GM12878 (cell line): ENCODE results near the gene SPAG6. TPM values are rescaled to one million over a fixed set of nuclear protein-coding genes. Genes with fewer than 3 reads are reported as not detected.

Experiments used
- ATAC-seq: fragments of 200-7000 bp; cut with Tn5 transposase; 3 replicates; pipeline ENCODE4 v1.9.1; 2020; ENCODE audit warnings: mild to moderate bottlenecking, moderate library complexity
- BruUV-seq: library from RNA; stranded (reverse); fragments of 400-500 nt; replicated peaks from 2 replicates; lab custom pipeline; 2021; lab: Mats Ljungman, UMichigan
- CTCF ChIA-PET: fragments of 300-600 bp; sonication (Branson Sonifier 250); formaldehyde crosslinking; extraction: SDS; loops from one replicate; lab custom pipeline; 2021; ENCODE audit warnings: inconsistent platforms; lab: Yijun Ruan, JAX
- POLR2A ChIA-PET: fragments of 350-600 bp; formaldehyde crosslinking; extraction: SDS; loops from one replicate; lab custom pipeline; 2021; ENCODE audit warnings: inconsistent platforms; lab: Charles Lee
- RAD21 ChIA-PET: fragments of 300-600 bp; sonication (Branson Sonifier 250); formaldehyde crosslinking; loops from one replicate; lab custom pipeline; 2023; ENCODE audit warnings: antibody characterized with exemption; ENCODE audit not compliant: unreplicated experiment; lab: Charles Lee
- SMC1A ChIA-PET: fragments of 300-600 bp; sonication (Branson Sonifier 250); formaldehyde crosslinking; loops from one replicate; lab custom pipeline; 2023; ENCODE audit not compliant: unreplicated experiment, uncharacterized antibody; lab: Charles Lee
- DNase-seq: peaks from one replicate; pipeline ENCODE4 v3.0.0-alpha.2; 2011; ENCODE audit warnings: low read depth, low spot score
- FAIRE-seq: peaks from 3 replicates; lab custom pipeline; 2011; peaks lifted over from hg19 to GRCh38; lab: Jason Lieb, UNC
- H2AFZ ChIP-seq: 2 replicates; pipeline ENCODE4 v1.6.0; 2011; ENCODE audit warnings: low read depth, low read length, control low read depth; ENCODE audit not compliant: control insufficient read depth
- H3K27ac ChIP-seq: 2 replicates; pipeline ENCODE4 v1.5.1; 2011; ENCODE audit warnings: control low read depth; ENCODE audit not compliant: control insufficient read depth, insufficient read depth
- H3K27me3 ChIP-seq, 2 experiments: replicated peaks in 1 of 2; 2 replicates each; pipeline versions ENCODE4 v1.6.0 to v1.6.1; 2011; ENCODE audit warnings: low read length in 1 of 2; ENCODE audit not compliant: control insufficient read depth in 2 of 2, insufficient read depth in 2 of 2
- H3K36me3 ChIP-seq, 2 experiments: 2 replicates each; pipeline ENCODE4 v1.5.1; 2011; ENCODE audit warnings: low read length in 1 of 2; ENCODE audit not compliant: control insufficient read depth in 2 of 2, insufficient read depth in 2 of 2
- H3K4me1 ChIP-seq: 2 replicates; pipeline ENCODE4 v1.6.1; 2011; ENCODE audit warnings: mild to moderate bottlenecking, low read length, moderate library complexity, mixed read lengths; ENCODE audit not compliant: control insufficient read depth, insufficient read depth
- H3K4me2 ChIP-seq: 2 replicates; pipeline ENCODE4 v1.6.0; 2011; ENCODE audit warnings: control low read depth; ENCODE audit not compliant: control insufficient read depth, insufficient read depth
- H3K4me3 ChIP-seq: fragments of 200-600 bp; sonication (generic); 2 replicates; pipeline ENCODE4 v1.5.1; 2016
- H3K79me2 ChIP-seq: 2 replicates; pipeline ENCODE4 v1.6.0; 2011; ENCODE audit warnings: low read length; ENCODE audit not compliant: control insufficient read depth, insufficient read depth
- H3K9ac ChIP-seq: 2 replicates; pipeline ENCODE4 v1.8.0; 2011; ENCODE audit warnings: low read length, control low read depth, mixed read lengths; ENCODE audit not compliant: control insufficient read depth, insufficient read depth
- H3K9me3 ChIP-seq: replicated peaks from 3 replicates; pipeline ENCODE4 v1.5.1; 2011; ENCODE audit warnings: mild to moderate bottlenecking, low read length; ENCODE audit not compliant: control insufficient read depth, insufficient read depth
- H4K20me1 ChIP-seq: 2 replicates; pipeline ENCODE4 v1.6.0; 2011; ENCODE audit not compliant: control insufficient read depth, insufficient read depth
- ATF2 ChIP-seq: IDR thresholded peaks from 2 replicates; pipeline ENCODE4 v1.6.1; 2012; ENCODE audit warnings: low read length, inconsistent platforms
- BMI1 ChIP-seq: fragments of 450-650 bp; IDR thresholded peaks from 2 replicates; pipeline ENCODE4 v1.6.1; 2016; ENCODE audit warnings: mild to moderate bottlenecking, moderate library complexity, borderline replicate concordance
- WGBS: methylation state at CpG from one replicate; pipeline ENCODE4 v1.1.6; 2016; ENCODE audit warnings: low lambda C conversion rate; ENCODE audit not compliant: insufficient replicate concordance, insufficient coverage; ENCODE audit errors: missing lambda C conversion rate; 5-methylcytosine and 5-hydroxymethylcytosine counted together
- in situ Hi-C: fragments of 300-500 bp; cut with MboI; formaldehyde crosslinking; loops from 9 replicates; pipeline ENCODE4 v1.14.3; 2018; ENCODE audit warnings: mixed read lengths
- intact Hi-C: fragments of 100-400 bp; cut with micrococcal nuclease; formaldehyde crosslinking; loops from one replicate; pipeline ENCODE4 v1.14.2; 2022; ENCODE audit not compliant: unreplicated experiment
- polyA plus RNA-seq, 11 experiments: library from polyadenylated mRNA; depleted of rRNA in 4 of 11; unstranded in 6 of 11; stranded (reverse) in 5 of 11; fragments of >200 nt; fragmentation: Nextera tagmentation in 4 of 11; fragmentation: Illumina TruSeq in 1 of 11; extraction: Ambion mirVana in 4 of 11; extraction: Trizol in 1 of 11; gene quantifications; 1 replicate in 1 of 11; 2 replicates in 10 of 11; pipeline versions ENCODE4 v1.2.1 to v1.2.3, GENCODE V29; 2011 to 2016; ENCODE audit warnings: inconsistent platforms in 2 of 11, missing spikeins in 2 of 11, low read depth in 1 of 11
- total RNA-seq, 4 experiments: library from RNA; depleted of rRNA in 3 of 4; stranded (reverse); fragments of >200 nt in 3 of 4; fragmentation: Illumina TruSeq in 1 of 4; extraction: Trizol in 1 of 4; gene quantifications; 2 replicates each; pipeline versions ENCODE4 v1.2.1 to v1.2.3, GENCODE V29; 2013 to 2021

SPAG6 gene
- total and polyA plus RNA-seq, 10 of the 15 experiments (the other 5 are each of a cell fraction or from before 2014, with no cell fraction given): 0.13 to 0.99 (median 0.40) TPM; not detected in 1

GRCh38 chr10:22323538-22324305 lies 21.6 kb upstream of the SPAG6 start:
- peaks cover 2% of the 10 kb centered on the region; the same call in 2 of the 3 replicates for H3K9me3 ChIP-seq
- WGBS: 74% methylated on average over 5 of the region's 5 CpGs
- no peaks in the 10 kb centered on the region for H3K36me3 ChIP-seq
- peaks cover 21% of the 10 kb centered on the region for H3K4me1 ChIP-seq
- no peak for ATAC-seq
- FAIRE-seq: no peak
- H3K4me2 ChIP-seq: peak overlapping the region; percentile 98
- SMC1A ChIA-PET: interaction anchor here (1.5 kb wide), 1 partner anchor 20 kb away, joined by 5 read pairs; no protein-coding TSS in a partner anchor
- TF ChIP-seq BMI1 (peak; percentile 20; the same call in 1 of the 2 replicates), ATF2 (no peak)
- TF ChIP-seq, all 136 proteins: peak for 1
- H3K4me3 ChIP-seq: 0 out of 2 replicates have a peak overlapping the region, but pooled peaks have one; percentile 6
- H4K20me1 ChIP-seq: peaks cover 2% of the 10 kb centered on the region; the same call in 1 of the 2 replicates
- BruUV-seq: no TSS peak
- DNase-seq: no peak
- peaks cover 3 to 14% of the 10 kb centered on the region in 2 experiments for H3K27me3 ChIP-seq
- no peak overlapping the region for H3K9ac ChIP-seq
- CTCF ChIA-PET: interaction anchor here (1.3 to 2.1 kb wide), 3 partner anchors 10 to 330 kb away, joined by 4 to 6 read pairs (median 6); no protein-coding TSS in a partner anchor
- no peak overlapping the region for H2AFZ ChIP-seq
- in situ Hi-C loops (no loop called here), intact Hi-C loops (loop anchor here (2.0 to 5.0 kb wide), 3 partner anchors 17 to 664 kb away; partner anchors contain the start of gene DNAJC1)
- peaks cover 6% of the 10 kb centered on the region for H3K79me2 ChIP-seq
- H3K27ac ChIP-seq: no peak overlapping the region
- POLR2A ChIA-PET: interaction anchor here (0.5 to 1.8 kb wide), 4 partner anchors 8 to 73 kb away, joined by 3 to 9 read pairs (median 4); partner anchors contain the start of gene COMMD3
- RAD21 ChIA-PET: interaction anchor here (1.1 to 1.2 kb wide), 2 partner anchors 21 to 54 kb away, joined by 3 to 4 read pairs; no protein-coding TSS in a partner anchor
